Naive thymus-derived CD8-positive, alpha-beta T cell (primary cell): ENCODE measurements around the gene VAMP1. TPM values are rescaled to one million over a fixed set of nuclear protein-coding genes. Genes with fewer than 3 reads are reported as not detected.

Experiments used
- ATAC-seq, 2 donors: fragments of 150-1000 bp; cut with Tn5 transposase in 1 of 2; sonication (Bioruptor Pico), chemical (Tn5 transposase) in 1 of 2; 1 replicate in 1 of 2; 2 replicates in 1 of 2; pipeline ENCODE4 v1.10.0; 2021; ENCODE audit warnings: mild to moderate bottlenecking in 2 of 2, moderate library complexity in 2 of 2
- POLR2A ChIA-PET: fragments of 350-600 bp; sonication (Branson Sonifier 250); formaldehyde crosslinking; loops from one replicate; lab custom pipeline; 2021; ENCODE audit warnings: antibody characterized with exemption; lab: Charles Lee
- DNase-seq, 10 donors: peaks; one replicate each; pipeline versions ENCODE4 v3.0.0 to v3.0.0-alpha.2; 2020 to 2022
- H3K27ac Mint-ChIP-seq, 10 donors: one replicate each; pipeline ENCODE4 v1.8.0; 2020 to 2022; ENCODE audit warnings: mild to moderate bottlenecking in 10 of 10, mixed read lengths in 10 of 10, moderate library complexity in 4 of 10, inconsistent platforms in 1 of 10
- H3K27me3 Mint-ChIP-seq, 5 donors: one replicate each; pipeline ENCODE4 v1.8.0; 2021 to 2022; ENCODE audit warnings: mixed read lengths in 5 of 5
- H3K36me3 Mint-ChIP-seq, 3 donors: one replicate each; pipeline ENCODE4 v1.8.0; 2020 to 2022; ENCODE audit warnings: mixed read lengths in 3 of 3, mild to moderate bottlenecking in 2 of 3, inconsistent platforms in 1 of 3
- H3K4me1 Mint-ChIP-seq, 4 donors: one replicate each; pipeline ENCODE4 v1.8.0; 2021 to 2022; ENCODE audit warnings: mixed read lengths in 4 of 4
- H3K4me3 Mint-ChIP-seq, 10 donors: one replicate each; pipeline ENCODE4 v1.8.0; 2020 to 2022; ENCODE audit warnings: mild to moderate bottlenecking in 10 of 10, mixed read lengths in 10 of 10, moderate library complexity in 6 of 10, inconsistent platforms in 1 of 10
- H3K9me3 Mint-ChIP-seq, 9 donors: one replicate each; pipeline ENCODE4 v1.8.0; 2020 to 2022; ENCODE audit warnings: mixed read lengths in 9 of 9, mild to moderate bottlenecking in 3 of 9, inconsistent platforms in 1 of 9, moderate library complexity in 1 of 9
- polyA plus RNA-seq, 3 donors: library from polyadenylated mRNA; unstranded; fragments of 300-500 nt; fragmentation: Illumina TruSeq; gene quantifications; one replicate each; pipeline ENCODE4 v1.2.3, GENCODE V29; 2021
- total RNA-seq, 8 experiments: library from RNA in 2 of 8; stranded (reverse) in 2 of 8; gene quantifications; one replicate each; pipeline ENCODE4 v1.2.3 and lab custom pipeline; 2021 to 2026

VAMP1 gene
- total and polyA plus RNA-seq, 5 experiments from 2014 or later = 9.7 to 92.6 (median 13.6) TPM

DNA sequence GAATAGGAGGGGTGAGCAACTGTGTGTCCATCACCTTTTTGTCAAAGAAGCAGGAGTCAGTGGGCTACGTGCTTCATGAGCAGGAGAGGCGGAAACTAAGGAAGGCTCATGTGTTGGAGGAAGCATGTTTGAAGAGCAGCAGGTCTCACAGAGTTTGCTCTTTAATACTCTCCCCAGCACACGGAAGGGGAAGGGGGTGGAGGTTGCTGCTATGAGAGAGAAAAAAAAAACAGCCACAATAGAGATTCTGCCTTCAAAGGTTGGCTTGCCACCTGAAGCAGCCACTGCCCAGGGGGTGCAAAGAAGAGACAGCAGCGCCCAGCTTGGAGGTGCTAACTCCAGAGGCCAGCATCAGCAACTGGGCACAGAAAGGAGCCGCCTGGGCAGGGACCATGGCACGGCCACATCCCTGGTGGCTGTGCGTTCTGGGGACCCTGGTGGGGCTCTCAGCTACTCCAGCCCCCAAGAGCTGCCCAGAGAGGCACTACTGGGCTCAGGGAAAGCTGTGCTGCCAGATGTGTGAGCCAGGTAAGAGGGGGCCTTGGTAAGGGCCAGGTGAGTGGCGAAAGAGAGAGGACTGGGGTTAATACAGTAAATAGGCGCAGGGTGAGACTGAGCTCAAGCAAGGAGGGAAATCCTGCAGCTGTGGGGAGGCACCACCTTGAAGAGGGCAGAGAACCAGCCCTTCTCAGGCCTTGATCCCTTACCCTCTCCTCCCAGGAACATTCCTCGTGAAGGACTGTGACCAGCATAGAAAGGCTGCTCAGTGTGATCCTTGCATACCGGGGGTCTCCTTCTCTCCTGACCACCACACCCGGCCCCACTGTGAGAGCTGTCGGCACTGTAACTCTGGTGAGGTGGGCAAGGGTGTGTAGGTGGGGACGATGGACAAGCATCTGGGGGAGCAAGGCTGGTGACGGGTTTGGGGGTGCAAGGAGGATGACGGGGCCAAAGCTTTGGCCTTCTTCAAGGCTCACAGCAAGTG lies 25.5 kb downstream of the VAMP1 start, which contains the start of gene CD27:
CD27 (plus strand) TSS at position 252 of the 985 bp plus-strand sequence; CDS start at position 393, 141 bp downstream.
- no peaks in the 10 kb centered on the region for H3K27me3 Mint-ChIP-seq
- peaks cover 40 to 73% (median 65%) of the 10 kb centered on the region in 4 donors for H3K4me1 Mint-ChIP-seq
- peak within 1 kb of the TSS; percentile 91 to 99 (median 96) for H3K27ac Mint-ChIP-seq
- ATAC-seq (peak; percentile 74 to 87), DNase-seq (peak in 8 of 10 donors; percentile 15 to 78 (median 52))
- POLR2A ChIA-PET = interaction anchor here (0.6 to 25.3 kb wide), 13 partner anchors 1 to 1583 kb away, joined by 3 to 1074 read pairs (median 19); partner anchors contain the start of genes CD27, GAPDH, MRPL51 and TAPBPL
- H3K36me3 Mint-ChIP-seq = peaks cover 15 to 33% (median 16%) of the 10 kb centered on the region in 3 donors
- no peaks in the 10 kb centered on the region for H3K9me3 Mint-ChIP-seq
- peak within 1 kb of the TSS; percentile 95 to 100 (median 99) for H3K4me3 Mint-ChIP-seq

DNA sequence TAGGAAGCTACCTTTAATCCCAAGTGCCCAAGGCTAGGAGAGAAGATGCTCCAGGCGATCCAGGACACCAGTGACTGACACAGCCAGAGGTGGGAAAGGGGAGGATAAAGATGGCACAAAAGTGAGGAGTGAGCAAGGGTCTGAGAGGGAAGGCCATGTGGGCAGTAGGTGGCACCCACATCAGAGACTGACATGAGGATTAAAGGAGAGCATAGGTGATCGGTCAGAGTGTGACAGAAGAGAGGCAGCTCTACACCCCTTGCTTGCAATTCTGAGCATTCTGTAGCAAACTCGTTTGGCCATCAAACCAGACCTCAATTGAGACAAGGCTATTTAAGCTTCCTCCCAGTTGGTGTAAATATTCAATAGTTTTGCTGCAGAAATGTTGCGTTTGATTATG lies 26.4 kb downstream of the VAMP1 start:
- H3K4me3 Mint-ChIP-seq = peak overlapping the region; percentile 84 to 100 (median 99)

DNA sequence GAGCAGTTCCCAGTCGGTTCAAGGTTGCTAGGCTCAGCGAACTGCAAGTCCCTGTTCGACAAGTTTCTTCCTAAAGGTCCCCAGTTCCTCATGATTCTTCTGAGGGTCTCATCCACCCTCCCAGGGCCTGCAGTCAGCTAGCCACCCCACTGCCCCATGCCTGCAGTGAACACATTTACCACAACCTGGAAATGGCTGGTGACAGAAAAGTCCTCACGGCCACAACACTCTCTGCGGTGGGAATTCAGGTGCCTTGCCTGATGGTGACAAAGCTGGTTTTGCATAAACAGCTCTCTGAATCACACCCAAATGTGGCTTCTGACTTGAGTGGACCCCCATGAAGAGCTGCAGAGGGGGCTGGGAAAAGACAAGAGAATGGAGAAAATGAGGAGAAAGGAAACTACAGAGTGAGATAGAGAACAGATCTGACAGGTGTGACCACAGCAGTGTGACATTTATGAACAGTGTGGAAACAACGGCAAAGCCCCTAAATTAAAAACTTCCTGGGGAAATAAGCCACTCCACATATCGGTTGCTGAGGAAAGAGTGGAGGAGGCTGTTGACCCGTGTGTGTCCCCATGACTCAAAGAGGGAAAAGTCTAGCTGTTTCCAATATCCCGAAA lies 27.0 kb downstream of the VAMP1 start:
- Mint-ChIP-seq H3K27me3 (no peaks in the 10 kb centered on the region), H3K27ac (peak overlapping the region; percentile 87 to 99 (median 96)), H3K36me3 (peaks cover 14 to 26% (median 15%) of the 10 kb centered on the region in 3 donors), H3K4me3 (peak overlapping the region; percentile 84 to 100 (median 99)), H3K4me1 (peaks cover 40 to 70% (median 60%) of the 10 kb centered on the region in 4 donors), H3K9me3 (no peaks in the 10 kb centered on the region)
- ATAC-seq (peak in 1 of 2 donors; percentile 27), DNase-seq (no peak)
- POLR2A ChIA-PET = interaction anchor here (0.6 to 25.3 kb wide), 12 partner anchors 0 to 112 kb away, joined by 3 to 1074 read pairs (median 29); partner anchors contain the start of genes CD27, GAPDH, IFFO1 and MRPL51

More for the DNA sequence above, 26.4 kb downstream of the VAMP1 start:
- no peaks in the 10 kb centered on the region for H3K27me3 Mint-ChIP-seq
- DNase-seq = no peak
- H3K27ac Mint-ChIP-seq = peak overlapping the region; percentile 87 to 99 (median 96)
- no peaks in the 10 kb centered on the region for H3K9me3 Mint-ChIP-seq
- H3K36me3 Mint-ChIP-seq = peaks cover 14 to 31% (median 15%) of the 10 kb centered on the region in 3 donors
- ATAC-seq = peak in 1 of 2 donors; percentile 4
- peaks cover 40 to 71% (median 62%) of the 10 kb centered on the region in 4 donors for H3K4me1 Mint-ChIP-seq
- POLR2A ChIA-PET = interaction anchor here (1.2 to 25.3 kb wide), 11 partner anchors 0 to 114 kb away, joined by 3 to 1074 read pairs (median 39); partner anchors contain the start of genes CD27, GAPDH, IFFO1 and MRPL51

DNA sequence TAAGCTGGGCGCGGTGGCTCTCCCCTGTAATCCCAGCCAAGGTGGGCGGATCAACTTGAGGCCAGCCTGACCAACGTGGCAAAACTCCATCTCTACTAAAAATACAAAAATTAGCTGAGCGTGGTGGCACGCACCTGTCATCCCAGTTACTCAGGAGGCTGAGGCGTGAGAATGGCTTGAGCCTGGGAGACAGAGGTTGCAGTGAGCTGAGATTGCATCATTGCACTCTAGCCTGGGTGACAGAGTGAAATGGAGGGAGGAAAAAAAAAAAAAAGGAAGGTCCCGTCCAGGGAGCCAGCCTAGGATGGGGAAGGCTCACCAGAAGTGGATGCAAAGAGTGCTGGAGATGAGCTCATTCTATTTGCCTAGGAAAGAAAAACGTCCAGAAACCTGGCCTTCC lies 27.6 kb downstream of the VAMP1 start:
- Mint-ChIP-seq H3K4me3 (peak overlapping the region in 8 of 10 donors; percentile 47 to 100 (median 99)), H3K27me3 (no peaks in the 10 kb centered on the region), H3K4me1 (peaks cover 36 to 63% (median 54%) of the 10 kb centered on the region in 4 donors), H3K9me3 (no peaks in the 10 kb centered on the region), H3K36me3 (peaks cover 13 to 19% (median 15%) of the 10 kb centered on the region in 3 donors), H3K27ac (peak overlapping the region; percentile 87 to 99 (median 96))
- DNase-seq = no peak
- POLR2A ChIA-PET = interaction anchor here (0.6 to 25.3 kb wide), 16 partner anchors 1 to 345 kb away, joined by 3 to 1074 read pairs (median 4); partner anchors contain the start of genes CD27, GAPDH, IFFO1 and MRPL51
- ATAC-seq = no peak

DNA sequence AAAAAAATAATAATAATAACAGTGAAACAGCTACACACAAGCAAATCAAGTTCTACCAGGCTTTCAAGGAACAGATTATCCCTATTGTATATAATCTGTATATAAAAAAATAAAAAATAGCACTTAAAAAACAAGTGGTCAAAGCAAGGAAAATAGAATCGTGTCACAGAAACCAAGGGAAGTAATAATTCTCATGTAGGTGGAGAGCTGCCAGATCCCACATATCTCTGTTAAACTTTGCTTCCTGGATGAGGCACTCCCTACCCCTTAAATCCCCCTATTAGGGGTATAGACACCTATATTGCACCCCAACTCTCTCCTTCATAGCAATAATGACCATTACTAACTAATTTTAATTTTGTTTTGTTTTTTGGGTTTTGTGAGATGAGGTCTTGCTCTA lies 30.1 kb downstream of the VAMP1 start:
- DNase-seq = no peak
- Mint-ChIP-seq H3K27ac (peak overlapping the region in 4 of 10 donors; percentile 88 to 98 (median 90)), H3K4me1 (peaks cover 25 to 49% (median 40%) of the 10 kb centered on the region in 4 donors), H3K27me3 (no peaks in the 10 kb centered on the region), H3K4me3 (no peak overlapping the region), H3K36me3 (peaks cover 3 to 7% (median 6%) of the 10 kb centered on the region in 3 donors), H3K9me3 (no peaks in the 10 kb centered on the region)
- no peak for ATAC-seq
- POLR2A ChIA-PET = interaction anchor here (1.1 to 25.3 kb wide), 2 partner anchors 14 to 410 kb away, joined by 3 to 1074 read pairs; partner anchors contain the start of genes CD27, CDCA3 and TAPBPL

DNA sequence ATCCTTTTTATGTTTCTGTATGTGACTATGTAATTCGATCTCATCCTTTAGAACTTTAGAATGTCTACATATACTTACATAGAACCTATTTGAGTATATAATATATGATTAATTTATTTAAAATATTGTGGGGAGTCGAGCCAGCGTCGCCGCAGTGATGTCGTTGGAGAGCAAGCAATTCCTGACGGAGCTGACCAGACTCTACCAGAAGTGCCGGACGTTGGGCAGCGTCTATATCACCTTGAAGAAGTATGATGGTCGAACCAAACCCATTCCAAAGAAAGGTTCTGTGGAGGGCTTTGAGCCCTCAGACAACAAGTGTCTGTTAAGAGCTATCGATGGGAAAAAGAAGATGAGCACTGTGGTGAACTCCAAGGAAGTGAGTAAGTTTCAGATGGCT lies 32.1 kb downstream of the VAMP1 start:
- Mint-ChIP-seq H3K36me3 (no peaks in the 10 kb centered on the region), H3K4me1 (peaks cover 22 to 48% (median 43%) of the 10 kb centered on the region in 4 donors), H3K4me3 (no peak overlapping the region), H3K27me3 (no peaks in the 10 kb centered on the region), H3K27ac (no peak overlapping the region), H3K9me3 (no peaks in the 10 kb centered on the region)
- DNase-seq (no peak), ATAC-seq (no peak)
- POLR2A ChIA-PET = interaction anchor here (1.0 to 25.3 kb wide), 4 partner anchors 8 to 32 kb away, joined by 3 to 1074 read pairs (median 8); partner anchors contain the start of genes CD27, TAPBPL and VAMP1

DNA sequence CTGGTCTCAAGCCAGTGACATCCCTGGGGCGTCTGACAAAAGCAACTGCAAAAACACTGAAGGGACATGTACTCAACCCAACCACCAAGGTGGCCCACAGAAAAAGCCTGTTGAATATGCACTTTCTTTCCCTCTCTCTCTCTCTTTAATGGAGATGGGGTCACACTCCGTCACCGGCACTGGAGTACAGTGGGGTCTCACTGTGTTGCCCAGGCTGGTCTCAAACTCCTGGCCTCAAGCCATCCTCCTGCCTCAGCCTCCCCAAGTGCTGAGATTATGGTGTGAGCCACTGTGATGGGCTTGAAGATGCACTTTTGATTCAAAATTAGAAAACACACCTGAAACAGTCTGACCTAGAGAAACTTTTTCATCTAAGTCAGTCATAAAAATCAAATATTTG lies 32.9 kb downstream of the VAMP1 start:
- no peaks in the 10 kb centered on the region for H3K9me3 Mint-ChIP-seq
- peak overlapping the region in 1 of 10 donors; percentile 57 for H3K27ac Mint-ChIP-seq
- peaks cover 22 to 48% (median 41%) of the 10 kb centered on the region in 4 donors for H3K4me1 Mint-ChIP-seq
- POLR2A ChIA-PET = interaction anchor here (1.5 to 25.3 kb wide), 2 partner anchors 17 to 33 kb away, joined by 10 to 1074 read pairs; partner anchors contain the start of genes CD27, TAPBPL and VAMP1
- ATAC-seq (no peak), DNase-seq (no peak)
- no peak overlapping the region for H3K4me3 Mint-ChIP-seq
- H3K27me3 Mint-ChIP-seq = no peaks in the 10 kb centered on the region
- H3K36me3 Mint-ChIP-seq = no peaks in the 10 kb centered on the region

DNA sequence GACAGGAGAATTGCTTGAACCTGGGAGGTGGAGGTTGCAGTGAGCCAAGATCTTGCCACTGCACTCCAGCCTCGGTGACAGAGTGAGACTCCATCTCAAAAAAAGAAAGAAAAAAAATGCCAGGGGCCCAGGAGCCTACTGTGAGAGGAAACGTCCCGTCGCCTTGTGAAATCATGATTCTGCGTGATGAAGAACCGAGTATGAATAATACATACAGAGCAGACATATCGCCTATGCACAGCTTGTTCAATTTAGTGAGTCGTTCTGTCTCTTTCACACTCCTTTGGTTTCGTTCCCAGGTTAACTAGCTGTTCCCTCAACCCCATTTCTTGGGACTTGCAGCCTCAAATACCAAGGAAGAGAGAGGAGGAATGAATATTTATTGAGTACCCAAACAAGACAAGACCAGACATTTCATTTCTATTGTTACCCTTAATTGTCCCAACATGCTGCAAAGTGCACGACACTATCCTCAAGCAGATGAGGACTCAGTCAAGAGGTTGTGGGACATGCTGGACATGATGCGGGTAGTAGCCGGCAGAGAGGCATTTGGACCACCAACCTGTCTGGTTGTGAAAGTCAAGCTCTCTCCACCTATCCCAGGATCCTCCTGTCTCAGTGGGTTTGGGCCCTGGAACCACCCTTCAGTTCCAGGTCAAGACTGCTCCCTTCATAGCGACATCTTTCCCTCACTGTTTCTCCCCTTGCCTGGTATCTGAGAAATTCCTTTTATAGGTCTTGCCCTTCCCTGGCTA lies 34.3 kb downstream of the VAMP1 start:
- H3K36me3 Mint-ChIP-seq = no peaks in the 10 kb centered on the region
- ATAC-seq (no peak), DNase-seq (no peak)
- no peaks in the 10 kb centered on the region for H3K9me3 Mint-ChIP-seq
- no peaks in the 10 kb centered on the region for H3K27me3 Mint-ChIP-seq
- POLR2A ChIA-PET = interaction anchor here (1.2 to 25.3 kb wide), 2 partner anchors 18 to 34 kb away, joined by 5 to 1074 read pairs; partner anchors contain the start of genes CD27, TAPBPL and VAMP1
- H3K4me3 Mint-ChIP-seq = no peak overlapping the region
- peaks cover 15 to 41% (median 38%) of the 10 kb centered on the region in 4 donors for H3K4me1 Mint-ChIP-seq
- H3K27ac Mint-ChIP-seq = peak overlapping the region in 6 of 10 donors; percentile 10 to 72 (median 60)

DNA sequence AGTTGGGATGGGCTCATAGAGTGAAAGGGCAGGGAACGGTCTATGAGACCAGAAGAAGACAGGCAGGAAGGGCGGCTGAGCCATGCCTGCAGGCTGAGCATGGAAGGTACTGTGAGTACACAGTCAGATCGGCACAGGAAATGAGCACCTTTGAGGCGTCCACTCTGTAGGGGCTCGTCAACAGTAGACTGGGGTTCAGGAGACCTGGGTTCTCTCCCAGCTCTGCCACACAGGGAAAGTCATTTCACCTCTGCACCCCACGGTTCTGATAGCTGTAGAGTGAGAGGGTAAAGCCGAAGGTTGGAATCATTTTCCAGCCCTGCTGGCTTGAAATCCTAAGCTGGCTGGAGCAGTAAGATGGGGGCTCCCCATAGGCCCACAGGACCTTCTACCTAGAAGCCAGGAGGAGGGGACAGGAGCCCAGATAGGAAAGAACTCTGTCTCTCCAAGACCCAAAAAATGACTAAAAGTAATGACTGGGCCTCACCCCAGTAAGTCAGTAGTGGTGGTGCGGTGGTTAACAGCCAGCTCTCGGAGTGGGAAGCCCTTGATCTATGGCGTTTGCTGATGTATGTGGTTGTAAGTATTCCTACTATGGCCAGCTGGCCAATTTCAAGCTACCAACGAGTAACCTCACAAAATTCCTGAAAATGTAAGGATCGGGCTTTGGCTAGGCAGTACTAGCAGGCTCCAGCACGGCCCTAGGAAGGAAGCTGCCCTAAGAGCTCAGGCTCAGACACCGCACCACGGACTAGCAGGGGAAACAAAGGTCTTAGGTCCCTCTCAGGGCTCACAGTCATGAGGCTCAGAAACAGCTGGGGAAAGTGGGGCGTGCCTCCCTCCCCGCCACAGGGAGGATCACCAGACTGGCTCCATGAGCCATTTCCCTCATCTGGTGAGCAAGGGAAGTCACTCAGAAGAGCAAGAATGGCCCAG lies 36.0 kb downstream of the VAMP1 start:
- H3K4me1 Mint-ChIP-seq = peaks cover 22 to 48% (median 44%) of the 10 kb centered on the region in 4 donors
- peak overlapping the region; percentile 92 to 98 (median 96) for H3K27ac Mint-ChIP-seq
- H3K36me3 Mint-ChIP-seq = no peaks in the 10 kb centered on the region
- DNase-seq (peak in 7 of 10 donors; percentile 17 to 58 (median 44)), ATAC-seq (peak; percentile 93 to 98)
- no peaks in the 10 kb centered on the region for H3K27me3 Mint-ChIP-seq
- POLR2A ChIA-PET = interaction anchor here (0.6 to 25.3 kb wide), 9 partner anchors 9 to 347 kb away, joined by 6 to 1074 read pairs (median 7); partner anchors contain the start of genes CD27, GAPDH, TAPBPL and VAMP1
- peak overlapping the region; percentile 51 to 86 (median 69) for H3K4me3 Mint-ChIP-seq
- no peaks in the 10 kb centered on the region for H3K9me3 Mint-ChIP-seq

DNA sequence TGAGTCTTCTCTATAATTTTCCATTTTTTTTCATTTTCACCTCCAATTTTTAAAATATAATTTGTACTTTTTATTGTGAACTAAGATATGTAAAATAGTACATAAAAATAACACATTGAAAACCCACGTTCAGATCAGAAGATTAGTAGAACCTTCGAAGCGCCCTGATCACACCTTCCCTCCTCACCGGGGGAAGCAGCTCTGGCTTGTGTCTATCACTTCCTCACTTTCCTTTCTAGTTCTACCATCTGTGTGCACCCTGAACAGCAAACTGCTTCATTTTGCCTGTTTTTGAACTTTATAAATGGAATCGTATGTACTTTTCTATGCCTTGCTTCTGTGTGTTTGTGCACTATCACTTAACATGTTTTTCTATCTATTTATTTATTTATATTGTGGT lies 37.5 kb downstream of the VAMP1 start:
- H3K4me3 Mint-ChIP-seq = peak overlapping the region in 7 of 10 donors; percentile 7 to 74 (median 55)
- peak overlapping the region in 9 of 10 donors; percentile 69 to 96 (median 88) for H3K27ac Mint-ChIP-seq
- ATAC-seq = peak; percentile 60 to 72
- H3K4me1 Mint-ChIP-seq = peaks cover 22 to 52% (median 47%) of the 10 kb centered on the region in 4 donors
- no peaks in the 10 kb centered on the region for H3K9me3 Mint-ChIP-seq
- DNase-seq = peak in 2 of 10 donors; percentile 18 to 36
- POLR2A ChIA-PET = interaction anchor here (1.0 to 25.3 kb wide), 5 partner anchors 9 to 103 kb away, joined by 3 to 1074 read pairs (median 15); partner anchors contain the start of genes CD27, GAPDH, MRPL51 and TAPBPL
- no peaks in the 10 kb centered on the region for H3K27me3 Mint-ChIP-seq
- H3K36me3 Mint-ChIP-seq = no peaks in the 10 kb centered on the region
